ENCODE data around the gene NCF2.
"Not testable (repeated sequence)": the region's sequence is repeated elsewhere in the genome, so short reads cannot be mapped to it uniquely, and the experiment has no call there.

Gene NCF2

GRCh38 chr1:183590244-183591191 lies at the start of gene NCF2:
TSS of gene NCF2 (minus strand) at chr1:183590459. CDS start at chr1:183590329, 130 bp downstream.
- no peak for DNase-seq

- DNase-seq = no peak
Observed at GRCh38 chr1:183638649-183639387, 48.6 kb upstream of the NCF2 start.

- DNase-seq = no peak
Observed at GRCh38 chr1:183636783-183637182, 46.5 kb upstream of the NCF2 start.

GRCh38 chr1:183636334-183636682 lies 46.0 kb upstream of the NCF2 start:
- no peak for DNase-seq

GRCh38 chr1:183635606-183636333 lies 45.5 kb upstream of the NCF2 start, which contains the start of gene ARPC5:
TSS of gene ARPC5 (minus strand) at chr1:183635783. CDS start at chr1:183635659, 124 bp downstream.
- peak; percentile 95 for DNase-seq

GRCh38 chr1:183635099-183635605 lies 44.9 kb upstream of the NCF2 start:
- DNase-seq = peak; percentile 4

- no peak for DNase-seq
Observed at GRCh38 chr1:183634429-183635065, 44.3 kb upstream of the NCF2 start.

- DNase-seq = no peak
Observed at GRCh38 chr1:183633676-183634343, 43.6 kb upstream of the NCF2 start.

- no peak for DNase-seq
Observed at GRCh38 chr1:183632964-183633363, 42.7 kb upstream of the NCF2 start.

GRCh38 chr1:183632114-183632513 lies 41.9 kb upstream of the NCF2 start:
- no peak for DNase-seq

- no peak for DNase-seq
Observed at GRCh38 chr1:183630748-183631147, 40.5 kb upstream of the NCF2 start.

GRCh38 chr1:183628537-183628936 lies 38.3 kb upstream of the NCF2 start:
- no peak for DNase-seq

GRCh38 chr1:183626236-183626635 lies 36.0 kb upstream of the NCF2 start:
- DNase-seq = not testable (repeated sequence)

- peak; percentile 15 for DNase-seq
Observed at GRCh38 chr1:183622884-183623785, 32.9 kb upstream of the NCF2 start.

GRCh38 chr1:183622013-183622412 lies 31.8 kb upstream of the NCF2 start:
- no peak for DNase-seq

GRCh38 chr1:183620311-183620710 lies 30.1 kb upstream of the NCF2 start:
- no peak for DNase-seq

GRCh38 chr1:183619781-183620180 lies 29.5 kb upstream of the NCF2 start:
- DNase-seq = no peak

GRCh38 chr1:183618202-183618601 lies 27.9 kb upstream of the NCF2 start:
- not testable (repeated sequence) for DNase-seq

GRCh38 chr1:183612975-183613374 lies 22.7 kb upstream of the NCF2 start:
- not testable (repeated sequence) for DNase-seq

GRCh38 chr1:183612407-183612806 lies 22.1 kb upstream of the NCF2 start:
- no peak for DNase-seq

- no peak for DNase-seq
Observed at GRCh38 chr1:183611021-183611420, 20.8 kb upstream of the NCF2 start.

Measured in activated effector memory CD4-positive, alpha-beta T cell treated with Interleukin-2 at 50 U/mL for 16 hours (primary cell).